Stimulated activated CD8-positive, alpha-beta memory T cell treated with anti-CD3 and anti-CD28 coated beads, Interleukin-4, amount 100 ng/mL, for 4 hours (primary cell): ENCODE data around the gene SARDH.

Source experiments
- DNase-seq, 2 donors: peaks; one replicate each; pipeline ENCODE4 v3.0.0-alpha.2; 2020; ENCODE audit warnings: low read depth in 2 of 2, low spot score in 1 of 2

The SARDH gene

GRCh38 chr9:133715295-133715865 is 22.8 kb downstream of the SARDH start:
- DNase-seq: no peak

- no peak for DNase-seq
These were observed 23.4 kb downstream of the SARDH start for GRCh38 chr9:133714606-133715294.

GRCh38 chr9:133713960-133714495 is 24.1 kb downstream of the SARDH start:
- no peak for DNase-seq

- no peak for DNase-seq
These were observed 24.8 kb downstream of the SARDH start for GRCh38 chr9:133713150-133713959.

- DNase-seq: no peak
These were observed 25.7 kb downstream of the SARDH start for GRCh38 chr9:133712221-133713100.

- no peak for DNase-seq
These were observed 26.5 kb downstream of the SARDH start for GRCh38 chr9:133711428-133712220.

- no peak for DNase-seq
These were observed 27.3 kb downstream of the SARDH start for GRCh38 chr9:133710661-133711427.

- no peak for DNase-seq
These were observed 28.2 kb downstream of the SARDH start for GRCh38 chr9:133709691-133710571.

- peak; percentile 33 to 60 for DNase-seq
These were observed 29.0 kb downstream of the SARDH start for GRCh38 chr9:133709015-133709611.

- no peak for DNase-seq
These were observed 29.7 kb downstream of the SARDH start for GRCh38 chr9:133708246-133709014.

GRCh38 chr9:133707763-133708245 is 30.3 kb downstream of the SARDH start:
- no peak for DNase-seq

GRCh38 chr9:133707065-133707762 is 30.9 kb downstream of the SARDH start:
- no peak for DNase-seq

GRCh38 chr9:133706307-133707050 is 31.7 kb downstream of the SARDH start:
- DNase-seq: no peak

GRCh38 chr9:133705576-133705975 is 32.6 kb downstream of the SARDH start:
- DNase-seq: no peak

GRCh38 chr9:133704711-133705181 is 33.4 kb downstream of the SARDH start:
- DNase-seq: no peak
